Eye (tissue), 1 donor: ENCODE measurements around the gene CCDC124.

Source experiments
- DNase-seq: peaks from one replicate; pipeline ENCODE4 v3.0.0-alpha.2; 2015

The CCDC124 gene

GRCh38 chr19:17936379-17936778 is 3.6 kb downstream of the CCDC124 start:
- DNase-seq: no peak

GRCh38 chr19:17937371-17937900 is 4.6 kb downstream of the CCDC124 start:
- no peak for DNase-seq

DNA sequence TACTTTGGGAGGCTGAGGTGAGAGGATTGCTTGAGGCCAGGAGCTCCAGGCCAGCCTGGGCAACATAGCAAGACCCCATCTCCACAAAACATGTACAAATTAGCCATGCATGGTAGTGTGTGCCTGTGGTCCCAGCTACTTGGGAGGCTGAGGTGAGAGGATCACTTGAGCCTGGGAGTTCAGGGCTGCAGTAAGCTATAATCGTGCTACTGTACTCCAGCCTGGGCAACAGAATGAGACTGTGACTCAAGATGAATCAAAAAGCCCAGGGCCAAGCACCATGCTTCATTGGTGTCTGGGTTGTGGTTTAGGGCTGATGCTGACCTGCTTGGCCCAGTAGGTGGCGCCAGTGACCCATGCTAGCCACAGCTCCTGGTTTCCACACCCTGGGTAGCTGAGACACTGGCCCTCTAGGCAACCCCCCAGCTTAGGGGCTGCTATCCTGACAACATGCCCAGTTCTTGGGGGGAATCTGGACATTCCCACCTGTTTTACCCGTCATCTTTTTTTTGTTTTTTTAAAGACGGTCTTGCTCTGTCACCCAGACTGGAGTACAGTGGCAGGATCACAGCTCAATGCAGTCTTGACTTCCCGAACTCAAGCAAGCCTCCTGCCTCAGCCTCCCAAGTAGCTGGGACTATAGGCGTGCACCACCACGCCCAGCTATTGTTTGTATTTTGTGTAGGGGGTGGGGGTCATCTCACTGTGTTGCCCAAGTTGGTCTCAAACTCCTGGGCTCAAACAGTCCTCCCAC is 5.5 kb downstream of the CCDC124 start:
- peak; percentile 90 for DNase-seq

DNA sequence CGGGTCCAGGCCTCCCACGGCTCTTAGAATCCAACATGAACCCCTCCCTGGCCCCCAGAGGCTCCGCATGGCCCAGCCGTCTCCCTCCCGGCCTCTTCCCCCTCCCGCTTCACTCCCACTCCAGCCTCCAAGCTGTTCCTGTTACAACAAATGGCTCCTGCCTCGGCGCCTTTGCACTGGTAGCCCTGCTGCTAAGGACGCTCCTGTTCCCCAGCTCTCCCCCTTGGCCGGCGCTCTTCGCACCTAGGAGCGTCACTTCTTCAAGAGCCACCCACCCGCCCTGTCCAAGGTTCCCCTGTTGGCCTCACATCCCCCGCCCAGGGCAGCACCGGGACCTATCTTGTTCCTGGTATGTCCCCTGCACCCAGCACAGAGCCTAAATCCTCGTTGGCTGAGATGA is 9.4 kb downstream of the CCDC124 start:
- no peak for DNase-seq

DNA sequence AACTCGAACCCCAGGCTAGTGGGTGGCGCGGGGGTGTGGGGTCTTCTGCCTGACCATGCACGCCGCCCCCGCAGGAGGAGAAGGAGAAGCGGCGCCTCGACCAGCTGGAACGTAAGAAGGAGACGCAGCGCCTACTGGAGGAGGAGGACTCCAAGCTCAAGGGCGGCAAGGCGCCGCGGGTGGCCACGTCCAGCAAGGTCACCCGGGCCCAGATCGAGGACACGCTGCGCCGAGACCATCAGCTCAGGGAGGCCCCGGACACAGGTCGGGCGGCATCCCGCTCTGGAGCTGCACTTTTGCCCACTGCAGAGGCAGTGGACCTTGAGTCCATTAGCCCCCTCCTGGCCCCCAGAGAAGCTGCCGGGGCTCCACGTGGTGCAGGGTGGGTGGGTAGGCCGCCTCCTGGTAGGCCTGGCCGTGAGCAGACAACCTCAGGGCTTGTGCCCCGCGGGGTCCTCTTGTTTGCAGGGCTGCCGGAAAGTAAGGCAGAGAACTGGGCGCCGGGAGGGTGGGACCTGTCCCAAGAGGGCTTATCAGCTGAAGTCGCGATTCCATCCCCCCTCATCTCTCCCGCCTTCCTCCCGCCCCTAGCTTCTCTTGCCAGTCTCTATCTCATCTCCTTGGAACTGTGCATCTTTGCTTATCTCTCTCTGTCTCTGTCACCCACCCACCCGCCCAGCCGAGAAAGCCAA is 9.9 kb downstream of the CCDC124 start:
- no peak for DNase-seq

- no peak for DNase-seq
Measured at GRCh38 chr19:17943274-17944221, 10.7 kb downstream of the CCDC124 start.

DNA sequence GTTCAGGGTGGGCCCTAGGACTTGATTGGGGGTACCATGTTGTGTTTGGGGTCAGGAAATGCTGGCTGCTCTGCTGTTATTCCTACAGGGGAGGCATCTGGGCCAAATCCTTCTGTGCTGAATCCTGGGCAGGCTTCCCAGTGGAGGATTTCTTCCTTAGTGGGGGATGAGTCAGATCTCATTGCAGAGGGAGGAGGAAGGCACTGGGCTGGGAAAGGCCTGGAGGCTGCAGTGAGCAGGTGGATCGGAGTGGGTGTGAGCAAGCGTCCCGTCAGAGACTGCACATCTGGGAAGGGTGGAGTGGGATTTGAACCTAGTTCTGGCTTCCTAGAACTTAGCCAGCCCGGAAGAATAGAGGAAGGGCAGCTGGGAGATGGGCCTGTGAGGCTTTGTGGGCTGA is 11.5 kb downstream of the CCDC124 start:
- DNase-seq: no peak

- no peak for DNase-seq
Measured at GRCh38 chr19:17946965-17947784, 14.4 kb downstream of the CCDC124 start.

GRCh38 chr19:17947815-17948513 is 15.1 kb downstream of the CCDC124 start:
- DNase-seq: peak; percentile 98

GRCh38 chr19:17948514-17948900 is 15.7 kb downstream of the CCDC124 start:
- no peak for DNase-seq

DNA sequence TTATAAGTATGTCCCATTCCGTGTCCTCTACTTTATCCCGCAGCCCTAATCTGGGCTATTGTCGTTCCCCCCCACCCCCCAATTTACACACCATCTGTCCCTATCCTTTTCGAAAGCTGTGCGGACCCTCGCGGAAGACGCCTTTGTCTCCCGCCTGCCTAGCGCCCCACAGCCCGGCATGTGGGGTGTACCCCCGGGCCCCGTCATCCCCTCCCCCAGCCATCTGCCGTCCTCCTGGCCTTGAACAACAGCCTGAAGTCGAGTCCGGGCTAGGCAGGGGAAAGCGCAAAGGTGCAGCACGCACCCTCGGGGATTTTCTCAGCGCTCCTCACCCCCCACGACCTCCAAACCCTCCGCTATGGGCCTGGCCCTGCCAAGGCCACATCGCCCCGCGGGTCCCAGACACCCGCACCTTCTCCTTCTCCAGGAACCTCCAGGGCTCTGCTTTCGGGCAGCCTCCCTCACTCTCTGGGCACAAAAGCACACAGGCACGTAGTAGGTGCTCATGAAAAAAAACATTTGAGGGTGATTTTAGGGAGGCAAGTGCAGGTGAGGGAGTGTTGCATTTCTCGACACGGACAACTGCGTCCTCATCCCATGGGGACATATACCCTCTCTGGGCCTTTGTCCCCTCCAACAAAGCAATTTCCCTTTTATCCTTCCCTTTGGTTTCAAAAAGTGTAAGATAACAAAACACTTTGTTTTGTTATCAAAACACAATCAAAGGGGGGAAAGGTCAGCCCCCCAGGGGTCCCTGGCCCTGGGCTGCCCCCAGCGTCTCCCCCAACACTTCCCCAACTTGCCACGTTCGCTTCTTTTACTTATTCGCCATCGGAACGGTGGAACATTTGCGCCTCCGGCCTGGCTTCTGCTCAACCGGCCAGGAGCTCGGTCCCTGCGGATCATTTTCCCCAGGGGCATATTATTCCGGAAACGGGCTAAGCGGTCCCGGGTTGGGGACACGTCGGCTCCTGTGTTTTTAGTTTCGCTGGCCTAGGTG is 16.4 kb downstream of the CCDC124 start:
- peak; percentile 73 for DNase-seq

DNA sequence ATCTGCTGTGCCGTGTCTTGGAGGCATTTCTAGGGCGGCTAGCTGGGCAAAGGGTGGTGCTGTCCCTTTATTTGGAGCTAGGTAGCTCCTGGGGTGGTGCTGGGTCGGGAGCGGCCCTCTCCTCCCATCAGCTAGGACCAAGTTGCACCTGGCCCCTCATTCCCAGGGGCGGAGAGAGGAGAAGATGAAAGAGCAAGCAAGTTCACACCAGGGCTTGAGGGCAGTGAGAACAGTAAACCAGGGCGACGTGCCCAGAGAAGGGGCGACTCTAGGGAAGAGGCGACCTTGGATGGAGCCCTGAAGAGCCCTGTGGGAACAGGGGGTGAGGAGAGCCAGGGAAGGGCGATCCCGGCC is 17.1 kb downstream of the CCDC124 start:
- no peak for DNase-seq

DNA sequence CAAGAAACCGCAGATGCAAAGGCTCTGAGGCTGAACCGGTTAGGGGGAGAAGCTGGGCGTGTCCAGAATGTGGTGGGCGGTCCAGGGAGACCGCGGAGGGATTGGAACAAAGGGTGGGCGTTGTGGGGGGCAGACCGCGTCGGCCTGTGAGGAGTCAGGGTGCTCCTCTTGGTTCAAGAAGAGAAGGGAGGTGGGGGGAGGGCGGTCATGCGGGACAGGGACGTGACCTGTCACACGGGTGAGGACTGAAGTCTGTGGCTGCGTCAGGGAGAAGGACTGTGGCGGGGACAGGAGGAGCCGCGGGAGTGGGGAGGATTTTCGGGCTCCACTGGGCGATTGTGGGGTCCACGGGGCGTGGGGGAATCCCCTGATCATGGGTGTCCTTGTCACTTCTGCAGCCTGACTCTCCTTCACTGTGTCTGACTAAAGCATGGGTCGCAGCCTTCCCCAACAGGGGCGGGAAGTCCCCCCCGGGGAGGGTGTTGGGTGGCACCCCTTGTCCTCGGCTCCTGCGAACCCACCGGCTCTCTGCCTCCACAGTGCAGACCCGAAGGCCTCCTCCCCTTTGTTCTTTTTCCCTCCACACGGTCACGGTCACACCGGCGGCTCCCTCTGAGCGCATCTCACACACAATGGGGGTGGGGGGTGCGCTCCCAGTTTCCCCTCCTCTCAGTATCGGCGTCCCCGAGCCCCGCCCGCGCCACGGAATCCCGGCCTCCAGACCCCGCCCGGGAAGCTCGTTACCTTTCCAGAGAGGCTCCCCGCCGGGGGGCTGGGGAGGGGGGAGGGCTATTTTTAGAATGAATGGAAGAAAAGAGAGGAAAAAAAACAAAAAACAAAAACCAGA is 17.7 kb downstream of the CCDC124 start:
- peak; percentile 90 for DNase-seq

DNA sequence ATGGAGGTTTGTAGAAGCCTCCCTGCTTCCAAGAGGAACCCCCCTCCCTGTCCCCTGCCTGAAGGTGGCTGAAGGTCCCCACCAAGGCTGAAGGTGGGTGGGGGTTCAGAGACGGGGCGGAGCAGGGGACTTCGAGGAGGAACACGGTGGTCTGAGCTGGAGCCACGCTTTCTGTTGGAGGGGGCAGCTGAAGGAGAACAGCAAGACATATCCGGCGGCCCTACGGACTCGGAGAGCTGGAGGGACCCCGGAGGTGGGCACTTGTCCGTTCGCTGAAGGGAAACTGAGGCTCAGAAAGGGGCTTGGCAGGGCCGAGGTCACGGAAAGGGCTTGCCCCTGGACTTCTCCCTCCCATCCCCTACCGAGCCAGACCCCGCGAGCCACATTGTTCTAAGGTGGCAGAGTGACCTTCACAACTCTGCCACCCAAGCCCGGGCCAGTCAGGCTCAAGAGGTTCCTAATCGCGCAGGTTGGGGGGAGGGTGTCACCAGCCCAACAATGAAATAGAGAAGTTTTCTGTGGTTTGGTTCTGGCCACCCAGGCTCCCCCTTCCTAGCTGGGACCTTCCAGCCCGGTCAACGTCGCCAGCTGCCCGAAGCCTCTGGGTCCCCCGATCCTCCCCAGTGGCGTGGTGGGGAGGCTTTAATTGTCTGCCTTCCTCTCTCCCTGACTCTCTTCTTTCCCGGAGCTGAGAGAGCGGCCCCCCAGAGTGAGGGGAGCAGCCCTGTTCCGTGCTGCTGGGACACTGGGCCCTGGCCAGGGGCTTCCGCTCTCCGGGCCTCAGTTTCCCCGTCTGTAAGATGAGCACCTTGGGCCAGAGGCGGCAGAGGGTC is 18.6 kb downstream of the CCDC124 start:
- DNase-seq: peak; percentile 63

GRCh38 chr19:17951990-17952976 is 19.5 kb downstream of the CCDC124 start:
- DNase-seq: peak; percentile 78

DNA sequence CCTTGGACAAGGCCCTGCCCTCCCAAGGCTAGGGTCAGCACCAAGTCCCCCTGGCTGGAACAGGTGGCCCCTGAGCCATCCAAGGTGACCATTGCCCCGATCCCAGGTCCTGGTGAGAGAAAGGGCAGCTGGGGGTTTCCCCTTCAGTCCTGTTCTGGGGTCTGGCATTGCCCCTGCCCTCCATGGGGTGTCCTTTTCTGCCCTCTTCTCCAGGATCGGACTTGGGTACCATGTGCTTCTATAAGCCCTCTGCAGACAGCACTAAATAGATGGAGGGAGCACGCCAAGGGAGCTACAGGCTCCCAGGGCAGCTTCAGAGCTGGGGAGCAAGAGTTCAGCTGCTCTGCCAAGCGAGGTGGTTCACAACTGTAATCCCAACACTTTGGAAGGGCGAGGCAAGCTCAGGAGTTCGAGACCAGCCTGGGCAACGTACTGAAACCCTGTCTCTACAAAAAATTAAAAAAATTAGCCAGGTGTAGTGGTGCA is 20.5 kb downstream of the CCDC124 start:
- DNase-seq: no peak

- DNase-seq: no peak
Measured at GRCh38 chr19:17953869-17954268, 21.1 kb downstream of the CCDC124 start.
